ENCODE measurements around the gene IFT74.
"Not testable (repeated sequence)": the region's sequence is repeated elsewhere in the genome, so short reads cannot be mapped to it uniquely, and the experiment has no call there.

The IFT74 gene

GRCh38 chr9:27085456-27085855 lies 129.2 kb downstream of the IFT74 start:
- no peak for DNase-seq

GRCh38 chr9:27086818-27087680 lies 130.8 kb downstream of the IFT74 start:
- DNase-seq, result no peak

GRCh38 chr9:27088981-27089380 lies 132.8 kb downstream of the IFT74 start:
- no peak for DNase-seq

GRCh38 chr9:27089706-27090105 lies 133.5 kb downstream of the IFT74 start:
- no peak for DNase-seq

- DNase-seq, result no peak
Measured at GRCh38 chr9:27090231-27090630, 134.0 kb downstream of the IFT74 start.

- DNase-seq, result no peak
Measured at GRCh38 chr9:27090711-27091110, 134.5 kb downstream of the IFT74 start.

GRCh38 chr9:27092496-27092895 lies 136.3 kb downstream of the IFT74 start:
- DNase-seq, result not testable (repeated sequence)

- not testable (repeated sequence) for DNase-seq
Measured at GRCh38 chr9:27093384-27094067, 137.3 kb downstream of the IFT74 start.

- no peak for DNase-seq
Measured at GRCh38 chr9:27094640-27095298, 138.6 kb downstream of the IFT74 start.

GRCh38 chr9:27107241-27107640 lies 151.0 kb downstream of the IFT74 start:
- DNase-seq, result no peak

GRCh38 chr9:27108981-27109541 lies 152.8 kb downstream of the IFT74 start, which contains the start of gene TEK:
Gene TEK (plus strand): TSS chr9:27109225. CDS start chr9:27109591, 366 bp downstream.
- no peak for DNase-seq

- DNase-seq, result no peak
Measured at GRCh38 chr9:27109621-27110020, 153.4 kb downstream of the IFT74 start.

- no peak for DNase-seq
Measured at GRCh38 chr9:27110181-27110580, 154.0 kb downstream of the IFT74 start.

GRCh38 chr9:27112235-27112634 lies 156.0 kb downstream of the IFT74 start:
- no peak for DNase-seq
